ENCODE results near the gene EEA1. TPM values are rescaled to one million over a fixed set of nuclear protein-coding genes. Genes with fewer than 3 reads are reported as not detected.
A peak's percentile ranks its signal among the peaks of the same experiment; 100 is the strongest.

Gene EEA1
- total RNA-seq, 1 experiment from 2014 or later, result 68.9 TPM

DNA sequence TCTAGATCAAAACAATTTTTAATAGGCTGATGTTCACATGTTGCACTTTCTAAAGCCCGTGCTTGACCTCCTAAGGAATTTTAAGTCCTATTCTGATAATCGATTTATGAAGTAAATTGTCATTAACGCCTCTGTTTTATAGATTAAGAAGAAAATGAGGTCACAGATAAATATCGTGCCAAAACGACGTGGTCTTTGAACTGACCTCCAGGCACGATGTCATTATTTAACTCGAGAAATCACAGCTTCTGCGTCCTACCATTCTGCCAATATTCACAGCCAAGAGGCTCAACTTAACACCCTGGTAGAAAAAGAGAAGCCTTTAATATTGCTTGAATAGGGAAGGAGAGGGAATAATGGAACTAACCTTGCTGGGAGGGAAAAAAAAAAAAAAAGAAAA, 888 bp upstream of the EEA1 start:
- TF ChIP-seq, protein P1, sequence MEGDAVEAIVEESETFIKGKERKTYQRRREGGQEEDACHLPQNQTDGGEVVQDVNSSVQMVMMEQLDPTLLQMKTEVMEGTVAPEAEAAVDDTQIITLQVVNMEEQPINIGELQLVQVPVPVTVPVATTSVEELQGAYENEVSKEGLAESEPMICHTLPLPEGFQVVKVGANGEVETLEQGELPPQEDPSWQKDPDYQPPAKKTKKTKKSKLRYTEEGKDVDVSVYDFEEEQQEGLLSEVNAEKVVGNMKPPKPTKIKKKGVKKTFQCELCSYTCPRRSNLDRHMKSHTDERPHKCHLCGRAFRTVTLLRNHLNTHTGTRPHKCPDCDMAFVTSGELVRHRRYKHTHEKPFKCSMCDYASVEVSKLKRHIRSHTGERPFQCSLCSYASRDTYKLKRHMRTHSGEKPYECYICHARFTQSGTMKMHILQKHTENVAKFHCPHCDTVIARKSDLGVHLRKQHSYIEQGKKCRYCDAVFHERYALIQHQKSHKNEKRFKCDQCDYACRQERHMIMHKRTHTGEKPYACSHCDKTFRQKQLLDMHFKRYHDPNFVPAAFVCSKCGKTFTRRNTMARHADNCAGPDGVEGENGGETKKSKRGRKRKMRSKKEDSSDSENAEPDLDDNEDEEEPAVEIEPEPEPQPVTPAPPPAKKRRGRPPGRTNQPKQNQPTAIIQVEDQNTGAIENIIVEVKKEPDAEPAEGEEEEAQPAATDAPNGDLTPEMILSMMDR (IDR thresholded peaks at IDR 0.05; ENCODE audit: insufficient read depth in 1 of 2, low read depth in 1 of 2, low read length in 1 of 2, severe bottlenecking in 1 of 2, unreplicated experiment in 1 of 2), result no peak
- H3K4me1 ChIP-seq, result peaks cover 54% of the 10 kb centered on the region
- POLR2A ChIA-PET, result interaction anchor here (1.0 to 1.7 kb wide), 6 partner anchors 16 to 197 kb away, joined by 3 to 26 read pairs (median 4); no protein-coding TSS in a partner anchor
- peaks cover 55% of the 10 kb centered on the region for H3K4me1 Mint-ChIP-seq (ENCODE audit: low read depth, unreplicated experiment)
- no peaks in the 10 kb centered on the region for H3K9me3 ChIP-seq
- H3K27me3 Mint-ChIP-seq (ENCODE audit: insufficient read depth, unreplicated experiment), result no peaks in the 10 kb centered on the region
- intact Hi-C loops (cut with micrococcal nuclease; ENCODE audit: unreplicated experiment), result loop anchor here (1.0 to 5.0 kb wide), 4 partner anchors 15 to 447 kb away; partner anchors contain the start of gene NUDT4
- CTCF ChIA-PET, result interaction anchor here (0.8 to 1.8 kb wide), 5 partner anchors 14 to 489 kb away, joined by 3 to 8 read pairs (median 4); no protein-coding TSS in a partner anchor
- peaks cover 9% of the 10 kb centered on the region for H3K9me3 Mint-ChIP-seq (ENCODE audit: unreplicated experiment)
- H3K36me3 ChIP-seq (ENCODE audit: control insufficient read depth, insufficient read depth, low read length), result no peaks in the 10 kb centered on the region
- H3K36me3 Mint-ChIP-seq (ENCODE audit: insufficient read depth, unreplicated experiment), result peaks cover 16% of the 10 kb centered on the region
- DNase-seq, result no peak
- H3K27ac Mint-ChIP-seq (ENCODE audit: unreplicated experiment), result peak overlapping the region; percentile 93
- H3K4me3 Mint-ChIP-seq (ENCODE audit: unreplicated experiment), result peak overlapping the region; percentile 90
- no peaks in the 10 kb centered on the region for H3K27me3 ChIP-seq (replicated peaks; ENCODE audit: control insufficient read depth, insufficient read depth, low read length)
- H3K4me3 ChIP-seq (ENCODE audit: low read depth, low read length), result peak overlapping the region; percentile 47
- BruUV-seq (replicated peaks), result TSS peak; percentile 92

DNA sequence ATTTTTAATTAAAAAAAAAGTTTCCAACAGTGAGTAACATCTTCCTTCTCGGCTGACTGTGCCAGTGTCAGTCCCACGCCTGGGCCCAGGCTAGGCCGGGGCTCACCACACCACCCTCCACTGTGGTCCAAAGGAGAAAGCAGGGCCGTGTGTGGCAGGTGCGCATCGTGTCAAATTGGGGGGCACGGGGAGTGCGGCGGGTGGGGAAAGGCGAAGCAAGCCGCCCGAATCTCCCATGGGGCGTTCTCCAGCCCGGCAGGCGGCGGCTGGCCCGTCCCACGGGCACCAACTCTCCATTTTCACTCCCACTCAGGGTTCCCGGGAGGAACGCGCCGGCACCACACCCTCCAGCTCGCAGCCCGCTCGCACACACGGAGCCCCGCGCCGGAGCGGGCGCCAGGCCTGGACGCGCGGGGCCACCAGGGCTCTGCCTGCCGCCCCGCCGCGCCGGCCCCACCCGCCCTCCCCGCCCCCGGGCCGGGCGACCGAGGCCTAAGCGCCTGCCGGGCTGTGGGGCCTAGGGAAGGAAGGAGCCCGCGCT, 604 bp downstream of the EEA1 start:
- peaks cover 23% of the 10 kb centered on the region for H3K36me3 Mint-ChIP-seq (ENCODE audit: insufficient read depth, unreplicated experiment)
- BruUV-seq (replicated peaks), result no TSS peak
- intact Hi-C loops (cut with micrococcal nuclease; ENCODE audit: unreplicated experiment), result loop anchor here (5.0 kb wide), 2 partner anchors 141 to 449 kb away; partner anchors contain the start of gene NUDT4
- peak overlapping the region; percentile 90 for H3K27ac Mint-ChIP-seq (ENCODE audit: unreplicated experiment)
- POLR2A ChIA-PET, result interaction anchor here (1.1 kb wide), 1 partner anchor 17 kb away, joined by 3 read pairs; no protein-coding TSS in a partner anchor
- TF ChIP-seq, protein P1 (IDR thresholded peaks at IDR 0.05; ENCODE audit: insufficient read depth in 1 of 2, low read depth in 1 of 2, low read length in 1 of 2, severe bottlenecking in 1 of 2, unreplicated experiment in 1 of 2), result peak in 1 of 2 experiments; percentile 3
- H3K4me3 Mint-ChIP-seq (ENCODE audit: unreplicated experiment), result peak overlapping the region; percentile 90
- H3K27me3 ChIP-seq (replicated peaks; ENCODE audit: control insufficient read depth, insufficient read depth, low read length), result no peaks in the 10 kb centered on the region
- H3K4me1 Mint-ChIP-seq (ENCODE audit: low read depth, unreplicated experiment), result peaks cover 45% of the 10 kb centered on the region
- CTCF ChIA-PET, result interaction anchor here (1.1 kb wide), 1 partner anchor 491 kb away, joined by 3 read pairs; no protein-coding TSS in a partner anchor
- H3K9me3 Mint-ChIP-seq (ENCODE audit: unreplicated experiment), result peaks cover 5% of the 10 kb centered on the region
- peak in 1 of 2 experiments; percentile 36 for DNase-seq
- no peaks in the 10 kb centered on the region for H3K9me3 ChIP-seq
- H3K4me3 ChIP-seq (ENCODE audit: low read depth, low read length), result peak overlapping the region; percentile 88
- no peaks in the 10 kb centered on the region for H3K36me3 ChIP-seq (ENCODE audit: control insufficient read depth, insufficient read depth, low read length)
- H3K27me3 Mint-ChIP-seq (ENCODE audit: insufficient read depth, unreplicated experiment), result no peaks in the 10 kb centered on the region
- H3K4me1 ChIP-seq, result peaks cover 50% of the 10 kb centered on the region

DNA sequence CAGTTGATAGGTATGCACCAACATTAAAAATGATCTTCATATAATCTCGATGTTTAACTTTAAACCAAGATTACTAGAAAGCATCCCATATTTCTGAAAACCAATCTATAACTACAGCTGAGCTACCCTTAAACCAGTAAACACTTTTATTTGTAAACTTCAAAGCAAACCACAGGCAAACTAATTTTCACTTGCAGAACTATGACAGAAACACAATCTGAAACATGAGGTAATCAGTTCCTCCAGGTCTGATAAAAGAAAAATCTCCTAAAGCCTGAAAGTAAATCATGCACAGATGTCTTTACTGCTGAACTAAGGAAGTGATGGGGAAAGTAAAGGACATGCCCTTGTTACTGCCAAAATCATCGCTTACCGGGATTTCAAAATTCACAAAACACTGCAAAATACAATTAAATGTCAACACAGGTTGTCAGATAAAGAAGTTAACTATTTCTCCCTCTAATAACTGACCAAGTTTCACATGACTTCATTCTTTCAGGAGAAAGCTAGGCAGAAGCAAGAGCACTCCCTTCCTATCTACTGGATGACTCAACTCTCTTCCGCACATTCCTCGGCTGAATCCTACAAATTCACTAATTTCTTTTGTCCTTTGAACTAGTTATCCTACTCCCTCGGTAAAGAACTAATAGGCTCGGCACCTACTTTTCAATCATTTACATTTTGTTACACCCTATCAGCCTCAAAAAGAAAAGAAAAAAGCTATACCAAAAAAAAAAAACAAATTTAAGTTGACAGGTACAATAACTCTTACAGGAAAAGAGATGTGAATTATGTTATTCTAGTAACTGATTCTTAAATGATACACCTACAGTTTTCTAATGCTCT, 1.4 kb downstream of the EEA1 start:
- H3K9me3 ChIP-seq, result no peaks in the 10 kb centered on the region
- peaks cover 41% of the 10 kb centered on the region for H3K4me1 Mint-ChIP-seq (ENCODE audit: low read depth, unreplicated experiment)
- ChIA-PET CTCF (interaction anchor here (1.0 to 2.1 kb wide), 3 partner anchors 60 to 100 kb away, joined by 3 to 14 read pairs (median 4); no protein-coding TSS in a partner anchor), POLR2A (interaction anchor here (0.7 to 1.1 kb wide), 2 partner anchors 18 to 60 kb away, joined by 3 read pairs; no protein-coding TSS in a partner anchor)
- intact Hi-C loops (cut with micrococcal nuclease; ENCODE audit: unreplicated experiment), result loop anchor here (5.0 kb wide), 2 partner anchors 140 to 450 kb away; partner anchors contain the start of gene NUDT4
- H3K27me3 Mint-ChIP-seq (ENCODE audit: insufficient read depth, unreplicated experiment), result no peaks in the 10 kb centered on the region
- H3K36me3 ChIP-seq (ENCODE audit: control insufficient read depth, insufficient read depth, low read length), result no peaks in the 10 kb centered on the region
- TF ChIP-seq, protein P1 (IDR thresholded peaks at IDR 0.05; ENCODE audit: insufficient read depth in 1 of 2, low read depth in 1 of 2, low read length in 1 of 2, severe bottlenecking in 1 of 2, unreplicated experiment in 1 of 2), result no peak
- TSS peak; percentile 56 for BruUV-seq (replicated peaks)
- H3K4me3 Mint-ChIP-seq (ENCODE audit: unreplicated experiment), result peak overlapping the region; percentile 90
- no peaks in the 10 kb centered on the region for H3K27me3 ChIP-seq (replicated peaks; ENCODE audit: control insufficient read depth, insufficient read depth, low read length)
- H3K36me3 Mint-ChIP-seq (ENCODE audit: insufficient read depth, unreplicated experiment), result peaks cover 29% of the 10 kb centered on the region
- peaks cover 42% of the 10 kb centered on the region for H3K4me1 ChIP-seq
- H3K4me3 ChIP-seq (ENCODE audit: low read depth, low read length), result peak overlapping the region; percentile 88
- DNase-seq, result no peak
- peak overlapping the region; percentile 90 for H3K27ac Mint-ChIP-seq (ENCODE audit: unreplicated experiment)
- no peaks in the 10 kb centered on the region for H3K9me3 Mint-ChIP-seq (ENCODE audit: unreplicated experiment)
